ENCODE results near the gene FITM1.

Gene FITM1

DNA sequence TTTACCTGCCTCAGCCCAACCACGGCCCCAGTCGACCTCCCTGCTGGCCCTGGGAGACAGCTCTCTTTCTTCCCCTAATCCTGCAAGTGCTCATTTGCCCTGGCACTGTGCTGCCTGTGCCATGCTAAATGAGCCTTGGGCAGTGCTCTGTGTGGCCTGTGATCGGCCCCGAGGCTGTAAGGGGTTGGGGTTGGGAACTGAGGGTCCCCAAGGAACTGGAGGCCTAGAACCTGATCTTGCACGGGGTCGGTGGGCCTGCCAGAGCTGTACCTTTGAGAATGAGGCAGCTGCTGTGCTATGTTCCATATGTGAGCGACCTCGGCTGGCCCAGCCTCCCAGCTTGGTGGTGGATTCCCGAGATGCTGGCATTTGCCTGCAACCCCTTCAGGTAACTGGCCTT, 19.6 kb downstream of the FITM1 start:
- DNase-seq (ENCODE audit: low read depth in 1 of 2, low spot score in 1 of 2), result no peak
- no peak overlapping the region for H3K27ac ChIP-seq (replicated peaks)

DNA sequence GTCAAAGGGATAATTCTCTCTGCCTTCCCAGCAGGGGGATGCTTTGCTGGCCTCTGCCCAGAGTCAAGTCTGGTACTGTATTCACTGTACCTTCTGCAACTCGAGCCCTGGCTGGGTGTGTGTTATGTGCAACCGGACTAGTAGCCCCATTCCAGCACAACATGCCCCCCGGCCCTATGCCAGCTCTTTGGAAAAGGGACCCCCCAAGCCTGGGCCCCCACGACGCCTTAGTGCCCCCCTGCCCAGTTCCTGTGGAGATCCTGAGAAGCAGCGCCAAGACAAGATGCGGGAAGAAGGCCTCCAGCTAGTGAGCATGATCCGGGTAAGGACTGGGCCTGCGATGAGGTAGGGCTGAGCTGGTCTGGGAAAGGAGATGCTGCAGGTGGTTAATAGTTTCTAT, 20.1 kb downstream of the FITM1 start:
- DNase-seq (ENCODE audit: low read depth in 1 of 2, low spot score in 1 of 2), result no peak
- H3K27ac ChIP-seq (replicated peaks), result no peak overlapping the region
- no peaks in the 10 kb centered on the region for H3K27me3 ChIP-seq (ENCODE audit: insufficient read depth, poor library complexity, severe bottlenecking)
- TF ChIP-seq CTCF (IDR thresholded peaks at IDR 0.05; ENCODE audit: insufficient read depth, low read length) (no peak), POLR2AphosphoS5 (IDR thresholded peaks at IDR 0.05; ENCODE audit: low read depth) (no peak), SPI1 (IDR thresholded peaks at IDR 0.05; ENCODE audit: borderline replicate concordance, low read depth) (no peak), REST (IDR thresholded peaks at IDR 0.05; ENCODE audit: insufficient replicate concordance, low read depth) (no peak), GABPA (IDR thresholded peaks at IDR 0.05; ENCODE audit: low read depth) (no peak)
- H3K4me3 ChIP-seq (replicated peaks; ENCODE audit: insufficient read depth, low read length), result no peak overlapping the region

More for the DNA sequence above, 19.6 kb downstream of the FITM1 start:
- no peaks in the 10 kb centered on the region for H3K27me3 ChIP-seq (ENCODE audit: insufficient read depth, poor library complexity, severe bottlenecking)
- TF ChIP-seq REST (IDR thresholded peaks at IDR 0.05; ENCODE audit: insufficient replicate concordance, low read depth) (no peak), SPI1 (IDR thresholded peaks at IDR 0.05; ENCODE audit: borderline replicate concordance, low read depth) (no peak), POLR2AphosphoS5 (IDR thresholded peaks at IDR 0.05; ENCODE audit: low read depth) (no peak), CTCF (IDR thresholded peaks at IDR 0.05; ENCODE audit: insufficient read depth, low read length) (no peak), GABPA (IDR thresholded peaks at IDR 0.05; ENCODE audit: low read depth) (no peak)
- H3K4me3 ChIP-seq (replicated peaks; ENCODE audit: insufficient read depth, low read length), result no peak overlapping the region

DNA sequence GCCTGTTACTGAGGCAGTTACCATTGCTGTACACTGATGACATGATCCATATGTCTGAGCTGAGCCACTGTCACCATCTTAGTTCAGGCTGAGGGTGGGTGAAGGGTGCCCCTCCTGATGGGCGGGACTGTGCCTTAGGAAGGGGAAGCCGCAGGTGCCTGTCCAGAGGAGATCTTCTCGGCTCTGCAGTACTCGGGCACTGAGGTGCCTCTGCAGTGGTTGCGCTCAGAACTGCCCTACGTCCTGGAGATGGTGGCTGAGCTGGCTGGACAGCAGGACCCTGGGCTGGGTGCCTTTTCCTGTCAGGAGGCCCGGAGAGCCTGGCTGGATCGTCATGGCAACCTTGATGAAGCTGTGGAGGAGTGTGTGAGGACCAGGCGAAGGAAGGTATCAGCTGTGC, 20.5 kb downstream of the FITM1 start:
- TF ChIP-seq GABPA (IDR thresholded peaks at IDR 0.05; ENCODE audit: low read depth), result no peak
- TF ChIP-seq SPI1 (IDR thresholded peaks at IDR 0.05; ENCODE audit: borderline replicate concordance, low read depth), result no peak
- no peak for TF ChIP-seq REST (IDR thresholded peaks at IDR 0.05; ENCODE audit: insufficient replicate concordance, low read depth)
- no peak for TF ChIP-seq POLR2AphosphoS5 (IDR thresholded peaks at IDR 0.05; ENCODE audit: low read depth)
- no peak for TF ChIP-seq CTCF (IDR thresholded peaks at IDR 0.05; ENCODE audit: insufficient read depth, low read length)
- DNase-seq (ENCODE audit: low read depth in 1 of 2, low spot score in 1 of 2), result no peak

More for the DNA sequence above, 20.5 kb downstream of the FITM1 start:
- no peak overlapping the region for H3K4me3 ChIP-seq (replicated peaks; ENCODE audit: insufficient read depth, low read length)
- H3K27ac ChIP-seq (replicated peaks), result no peak overlapping the region
- no peaks in the 10 kb centered on the region for H3K27me3 ChIP-seq (ENCODE audit: insufficient read depth, poor library complexity, severe bottlenecking)
